Rectal smooth muscle tissue (tissue), 1 donor: ENCODE measurements around the gene C1QTNF4.

Source experiments
- H3K27ac ChIP-seq: one replicate; pipeline ENCODE4 v1.7.0; 2013; ENCODE audit warnings: low read depth, low read length, inconsistent platforms
- H3K27me3 ChIP-seq: one replicate; pipeline ENCODE4 v1.7.0; 2013; ENCODE audit warnings: low read length; ENCODE audit not compliant: control insufficient read depth, insufficient read depth
- H3K36me3 ChIP-seq: one replicate; pipeline ENCODE4 v1.7.0; 2013; ENCODE audit warnings: low read length; ENCODE audit not compliant: control insufficient read depth, insufficient read depth
- H3K4me1 ChIP-seq: one replicate; pipeline ENCODE4 v1.7.0; 2013; ENCODE audit warnings: low read length; ENCODE audit not compliant: control insufficient read depth, insufficient read depth
- H3K4me3 ChIP-seq: one replicate; pipeline ENCODE4 v1.7.0; 2013; ENCODE audit warnings: low read length
- H3K9ac ChIP-seq: one replicate; pipeline ENCODE4 v1.7.0; 2013; ENCODE audit warnings: low read length

Gene C1QTNF4

GRCh38 chr11:47589977-47590861, 4.0 kb downstream of the C1QTNF4 start:
- Histone ChIP-seq H3K36me3 (no peaks in the 10 kb centered on the region), H3K27ac (peak overlapping the region; percentile 4), H3K27me3 (peaks cover 18% of the 10 kb centered on the region), H3K4me1 (no peaks in the 10 kb centered on the region), H3K4me3 (peak overlapping the region; percentile 52), H3K9ac (no peak overlapping the region)

GRCh38 chr11:47589584-47589976, 4.6 kb downstream of the C1QTNF4 start:
- Histone ChIP-seq H3K27ac (peak overlapping the region; percentile 4), H3K36me3 (no peaks in the 10 kb centered on the region), H3K27me3 (peaks cover 13% of the 10 kb centered on the region), H3K9ac (no peak overlapping the region), H3K4me1 (no peaks in the 10 kb centered on the region), H3K4me3 (peak overlapping the region; percentile 52)

- peak overlapping the region; percentile 52 for H3K4me3 ChIP-seq
Measured at GRCh38 chr11:47589118-47589517, 5.1 kb downstream of the C1QTNF4 start.

GRCh38 chr11:47587723-47588326, 6.4 kb downstream of the C1QTNF4 start:
- Histone ChIP-seq H3K27me3 (no peaks in the 10 kb centered on the region), H3K27ac (no peak overlapping the region), H3K4me3 (no peak overlapping the region), H3K36me3 (peaks cover 16% of the 10 kb centered on the region), H3K4me1 (no peaks in the 10 kb centered on the region), H3K9ac (no peak overlapping the region)

More at GRCh38 chr11:47589118-47589517, 5.1 kb downstream of the C1QTNF4 start:
- Histone ChIP-seq H3K9ac (no peak overlapping the region), H3K27ac (no peak overlapping the region), H3K36me3 (peaks cover 3% of the 10 kb centered on the region), H3K4me1 (no peaks in the 10 kb centered on the region), H3K27me3 (peaks cover 10% of the 10 kb centered on the region)

GRCh38 chr11:47587039-47587716, 7.0 kb downstream of the C1QTNF4 start:
- H3K36me3 ChIP-seq, result peaks cover 22% of the 10 kb centered on the region
- H3K27me3 ChIP-seq, result no peaks in the 10 kb centered on the region
- H3K4me3 ChIP-seq, result no peak overlapping the region
- no peaks in the 10 kb centered on the region for H3K4me1 ChIP-seq
- no peak overlapping the region for H3K9ac ChIP-seq
- no peak overlapping the region for H3K27ac ChIP-seq

GRCh38 chr11:47586098-47586855, 7.9 kb downstream of the C1QTNF4 start, which contains the start of gene FAM180B:
FAM180B (plus strand) TSS chr11:47586678; CDS start chr11:47586769, 91 bp downstream.
- Histone ChIP-seq H3K4me3 (no peak within 1 kb of the TSS), H3K36me3 (peaks cover 30% of the 10 kb centered on the region), H3K27me3 (no peaks in the 10 kb centered on the region), H3K4me1 (no peaks in the 10 kb centered on the region), H3K27ac (no peak within 1 kb of the TSS), H3K9ac (no peak within 1 kb of the TSS)

GRCh38 chr11:47583844-47584243, 10.4 kb downstream of the C1QTNF4 start:
- Histone ChIP-seq H3K36me3 (peaks cover 35% of the 10 kb centered on the region), H3K4me1 (peaks cover 10% of the 10 kb centered on the region), H3K27ac (no peak overlapping the region), H3K4me3 (no peak overlapping the region), H3K9ac (no peak overlapping the region), H3K27me3 (no peaks in the 10 kb centered on the region)

GRCh38 chr11:47578524-47579494, 15.4 kb downstream of the C1QTNF4 start, which contains the start of the genes KBTBD4 and NDUFS3:
KBTBD4 (minus strand) TSS chr11:47578970; CDS start chr11:47578951, 19 bp downstream.
NDUFS3 (plus strand) TSS chr11:47579074; CDS start chr11:47579092, 18 bp downstream.
- peak within 1 kb of the TSS; percentile 83 for H3K4me3 ChIP-seq
- H3K36me3 ChIP-seq, result peaks cover 31% of the 10 kb centered on the region
- peaks cover 20% of the 10 kb centered on the region for H3K4me1 ChIP-seq
- no peaks in the 10 kb centered on the region for H3K27me3 ChIP-seq
- H3K27ac ChIP-seq, result peak within 1 kb of the TSS; percentile 87
- peak within 1 kb of the TSS; percentile 60 for H3K9ac ChIP-seq

GRCh38 chr11:47577460-47578041, 16.7 kb downstream of the C1QTNF4 start:
- no peaks in the 10 kb centered on the region for H3K27me3 ChIP-seq
- H3K4me1 ChIP-seq, result peaks cover 20% of the 10 kb centered on the region
- H3K4me3 ChIP-seq, result peak overlapping the region; percentile 83
- peaks cover 24% of the 10 kb centered on the region for H3K36me3 ChIP-seq
- H3K27ac ChIP-seq, result no peak overlapping the region
- H3K9ac ChIP-seq, result no peak overlapping the region

- H3K4me1 ChIP-seq, result peaks cover 11% of the 10 kb centered on the region
- H3K4me3 ChIP-seq, result no peak overlapping the region
- H3K27ac ChIP-seq, result no peak overlapping the region
Measured at GRCh38 chr11:47573321-47573720, 20.9 kb downstream of the C1QTNF4 start.

More at GRCh38 chr11:47573321-47573720, 20.9 kb downstream of the C1QTNF4 start:
- Histone ChIP-seq H3K27me3 (no peaks in the 10 kb centered on the region), H3K9ac (no peak overlapping the region), H3K36me3 (peaks cover 20% of the 10 kb centered on the region)
